ENCODE measurements around the gene MEX3A. TPM values are rescaled to one million over a fixed set of nuclear protein-coding genes. Genes with fewer than 3 reads are reported as not detected.

Gene MEX3A
- total and polyA plus RNA-seq, 2 donors (not counting 3 experiments of a cell fraction or from before 2014, with no cell fraction given), result 20.2 to 23.6 TPM

DNA sequence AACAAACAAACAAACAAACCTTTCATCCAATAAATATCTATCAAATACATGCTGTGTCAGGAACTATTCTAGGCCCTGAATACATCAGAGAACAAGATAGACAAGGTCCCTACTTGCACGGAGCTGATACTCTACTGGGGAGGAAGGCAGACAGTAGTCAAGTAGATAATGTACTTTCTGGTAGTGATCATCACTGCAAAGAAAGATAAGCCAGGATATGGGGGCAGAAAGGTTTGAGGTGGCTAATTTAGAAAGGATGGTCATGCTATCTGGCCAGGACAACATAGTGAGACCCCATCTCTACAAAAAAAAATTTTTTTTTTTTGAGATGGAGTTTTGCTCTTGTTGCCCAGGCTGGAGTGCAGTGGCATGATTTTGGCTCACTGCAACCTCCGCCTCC is 9.3 kb upstream of the MEX3A start:
- dilution Hi-C loops (cut with MboI; ENCODE audit: extremely low pct_ligation_motif_present, low sequenced_read_pairs) (no loop called here), intact Hi-C loops (cut with micrococcal nuclease) (no loop called here)
- Histone ChIP-seq H3K4me3 (replicated peaks in 1 of 3; ENCODE audit: insufficient read depth in 1 of 3, low read depth in 1 of 3, low read length in 3 of 3) (no peak overlapping the region), H3K36me3 (ENCODE audit: control insufficient read depth in 2 of 2, extremely low read depth in 1 of 2, insufficient read depth in 2 of 2, low read length in 2 of 2) (peaks cover 0 to 3% of the 10 kb centered on the region in 2 experiments), H3K9me3 (replicated peaks; ENCODE audit: control insufficient read depth, insufficient read depth, low read length) (no peaks in the 10 kb centered on the region), H3K4me1 (ENCODE audit: control insufficient read depth, extremely low read depth, insufficient read depth, low read length) (peaks cover 14% of the 10 kb centered on the region), H3K27ac (ENCODE audit: insufficient read depth, low read depth, low read length) (no peak overlapping the region), H4K20me1 (replicated peaks; ENCODE audit: control insufficient read depth, extremely low read depth, insufficient read depth, low read length) (no peaks in the 10 kb centered on the region), H3K27me3 (ENCODE audit: control insufficient read depth in 2 of 2, insufficient read depth in 2 of 2, low read length in 2 of 2) (no peaks in the 10 kb centered on the region), H3K4me2 (ENCODE audit: insufficient read depth, low read length) (no peak overlapping the region), H3K9ac (replicated peaks; ENCODE audit: extremely low read depth, insufficient read depth, low read length) (no peak overlapping the region), H3K79me2 (ENCODE audit: control insufficient read depth, insufficient read depth, low read length) (no peaks in the 10 kb centered on the region), H2AFZ (ENCODE audit: low read depth, low read length) (no peak overlapping the region), H3K9me1 (replicated peaks; ENCODE audit: control insufficient read depth, extremely low read depth, insufficient read depth, low read length) (no peaks in the 10 kb centered on the region)
- no peak for FAIRE-seq
- no peak for DNase-seq (ENCODE audit: low read depth, low spot score)
- ChIA-PET POLR2A (no interaction called here), CTCF (interaction anchor here (0.7 to 21.0 kb wide), 8 partner anchors 9 to 228 kb away, joined by 3 to 627 read pairs (median 6); no protein-coding TSS in a partner anchor)
- TF ChIP-seq POLR2A (IDR thresholded peaks at IDR 0.05; ENCODE audit: low read depth, low read length), result no peak
- TF ChIP-seq, protein P1, sequence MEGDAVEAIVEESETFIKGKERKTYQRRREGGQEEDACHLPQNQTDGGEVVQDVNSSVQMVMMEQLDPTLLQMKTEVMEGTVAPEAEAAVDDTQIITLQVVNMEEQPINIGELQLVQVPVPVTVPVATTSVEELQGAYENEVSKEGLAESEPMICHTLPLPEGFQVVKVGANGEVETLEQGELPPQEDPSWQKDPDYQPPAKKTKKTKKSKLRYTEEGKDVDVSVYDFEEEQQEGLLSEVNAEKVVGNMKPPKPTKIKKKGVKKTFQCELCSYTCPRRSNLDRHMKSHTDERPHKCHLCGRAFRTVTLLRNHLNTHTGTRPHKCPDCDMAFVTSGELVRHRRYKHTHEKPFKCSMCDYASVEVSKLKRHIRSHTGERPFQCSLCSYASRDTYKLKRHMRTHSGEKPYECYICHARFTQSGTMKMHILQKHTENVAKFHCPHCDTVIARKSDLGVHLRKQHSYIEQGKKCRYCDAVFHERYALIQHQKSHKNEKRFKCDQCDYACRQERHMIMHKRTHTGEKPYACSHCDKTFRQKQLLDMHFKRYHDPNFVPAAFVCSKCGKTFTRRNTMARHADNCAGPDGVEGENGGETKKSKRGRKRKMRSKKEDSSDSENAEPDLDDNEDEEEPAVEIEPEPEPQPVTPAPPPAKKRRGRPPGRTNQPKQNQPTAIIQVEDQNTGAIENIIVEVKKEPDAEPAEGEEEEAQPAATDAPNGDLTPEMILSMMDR (IDR thresholded peaks at IDR 0.05; ENCODE audit: extremely low read depth in 1 of 2, insufficient read depth in 1 of 2, low read depth in 1 of 2, low read length in 2 of 2), result no peak
- TF ChIP-seq GATA2 (IDR thresholded peaks at IDR 0.05; ENCODE audit: insufficient read depth, insufficient read length, low read depth, low read length), result no peak
- TF ChIP-seq POLR2AphosphoS5 (IDR thresholded peaks at IDR 0.05; ENCODE audit: insufficient read depth, low read depth, low read length), result no peak
- TF ChIP-seq FOS (IDR thresholded peaks at IDR 0.05; ENCODE audit: borderline replicate concordance, insufficient read depth, low read length), result no peak
- no peak for TF ChIP-seq JUN (IDR thresholded peaks at IDR 0.05; ENCODE audit: borderline replicate concordance, insufficient read depth, insufficient read length, low read depth)
- TF ChIP-seq, protein P2, sequence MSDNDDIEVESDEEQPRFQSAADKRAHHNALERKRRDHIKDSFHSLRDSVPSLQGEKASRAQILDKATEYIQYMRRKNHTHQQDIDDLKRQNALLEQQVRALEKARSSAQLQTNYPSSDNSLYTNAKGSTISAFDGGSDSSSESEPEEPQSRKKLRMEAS (IDR thresholded peaks at IDR 0.05; ENCODE audit: insufficient read depth, insufficient read length), result no peak
- no peak for TF ChIP-seq EZH2 (IDR thresholded peaks at IDR 0.05; ENCODE audit: borderline replicate concordance, low read depth, low read length, severe bottlenecking)
- no peak for TF ChIP-seq MYC (IDR thresholded peaks at IDR 0.05; ENCODE audit: low read depth, low read length)
- no TSS peak for BruUV-seq (replicated peaks)

Data from endothelial cell of umbilical vein (primary cell).